Natural killer cell (primary cell): ENCODE measurements around the gene DERA. TPM values are rescaled to one million over a fixed set of nuclear protein-coding genes. Genes with fewer than 3 reads are reported as not detected.
"Not testable (repeated sequence)": the region's sequence is repeated elsewhere in the genome, so short reads cannot be mapped to it uniquely, and the experiment has no call there.

Experiments used
- ATAC-seq, 3 donors: fragments of 150-1000 bp in 2 of 3; fragments of 200-7000 bp in 1 of 3; cut with Tn5 transposase; 1 replicate in 1 of 3; 2 replicates in 2 of 3; pipeline ENCODE4 v1.10.0; 2021; ENCODE audit warnings: mild to moderate bottlenecking in 2 of 3, moderate library complexity in 2 of 3
- DNase-seq, 2 donors: peaks; one replicate each; pipeline versions ENCODE4 v3.0.0 to v3.0.0-alpha.2; 2013 to 2021; ENCODE audit warnings: mixed read lengths in 1 of 2
- H3K27ac ChIP-seq: one replicate; pipeline ENCODE4 v1.5.1; 2013; ENCODE audit warnings: mild to moderate bottlenecking, low read length
- H3K27me3 ChIP-seq: one replicate; pipeline ENCODE4 v1.6.1; 2013; ENCODE audit warnings: low read length; ENCODE audit not compliant: control insufficient read depth, insufficient read depth
- H3K36me3 ChIP-seq: one replicate; pipeline ENCODE4 v1.6.1; 2013; ENCODE audit warnings: low read length; ENCODE audit not compliant: control insufficient read depth, insufficient read depth
- H3K4me1 ChIP-seq: one replicate; pipeline ENCODE4 v1.6.1; 2013; ENCODE audit warnings: low read length; ENCODE audit not compliant: control insufficient read depth, insufficient read depth
- H3K4me3 ChIP-seq: one replicate; pipeline ENCODE4 v1.5.1; 2013; ENCODE audit warnings: low read length
- H3K9me3 ChIP-seq: one replicate; pipeline ENCODE4 v1.6.1; 2013; ENCODE audit warnings: low read length; ENCODE audit not compliant: control insufficient read depth, insufficient read depth
- H3K27ac Mint-ChIP-seq, 2 donors: one replicate each; pipeline ENCODE4 v1.8.0; 2022; ENCODE audit warnings: mild to moderate bottlenecking in 2 of 2, mixed read lengths in 2 of 2, moderate library complexity in 1 of 2
- H3K27me3 Mint-ChIP-seq, 2 donors: one replicate each; pipeline ENCODE4 v1.8.0; 2022; ENCODE audit warnings: low read depth in 2 of 2, mixed read lengths in 2 of 2
- H3K36me3 Mint-ChIP-seq: one replicate; pipeline ENCODE4 v1.8.0; 2022; ENCODE audit warnings: mixed read lengths
- H3K4me1 Mint-ChIP-seq, 2 donors: one replicate each; pipeline ENCODE4 v1.8.0; 2022; ENCODE audit warnings: mixed read lengths in 2 of 2
- H3K4me3 Mint-ChIP-seq: one replicate; pipeline ENCODE4 v1.8.0; 2022; ENCODE audit warnings: mild to moderate bottlenecking, moderate library complexity, mixed read lengths
- H3K9me3 Mint-ChIP-seq, 2 donors: one replicate each; pipeline ENCODE4 v1.8.0; 2022; ENCODE audit warnings: mixed read lengths in 2 of 2
- CTCF ChIP-seq: fragments of 200-600 bp; IDR thresholded peaks from one replicate; pipeline ENCODE4 v1.8.0; 2022; ENCODE audit warnings: antibody characterized with exemption
- WGBS: methylation state at CpG from one replicate; pipeline ENCODE4 v1.1.7; 2013; ENCODE audit warnings: missing lambda C conversion rate; ENCODE audit not compliant: insufficient coverage; 5-methylcytosine and 5-hydroxymethylcytosine counted together
- intact Hi-C: fragments of 100-400 bp; cut with micrococcal nuclease; formaldehyde crosslinking; loops from one replicate; pipeline ENCODE4 v1.14.2; 2022
- total RNA-seq, 4 donors: library from RNA; stranded (reverse); fragments of 120-200 nt in 1 of 4; gene quantifications; one replicate each; pipeline versions ENCODE4 v1.2.3 to v1.2.4, GENCODE V29; 2013 to 2022

DERA gene
- total RNA-seq, 3 donors from 2014 or later (not counting 1 experiment from before 2014, with no cell fraction given) = 15.6 to 22.1 (median 20.4) TPM

GRCh38 chr12:15910468-15910863 is 666 bp upstream of the DERA start:
- TF ChIP-seq CTCF = no peak
- Histone ChIP-seq H3K36me3 (no peaks in the 10 kb centered on the region), H3K9me3 (no peaks in the 10 kb centered on the region), H3K4me3 (no peak overlapping the region), H3K4me1 (peaks cover 3% of the 10 kb centered on the region), H3K27me3 (no peaks in the 10 kb centered on the region), H3K27ac (no peak overlapping the region)
- ATAC-seq (no peak), DNase-seq (no peak)
- H3K27me3 Mint-ChIP-seq = no peaks in the 10 kb centered on the region
- no peaks in the 10 kb centered on the region for H3K9me3 Mint-ChIP-seq
- H3K27ac Mint-ChIP-seq = peak overlapping the region; percentile 89 to 90
- intact Hi-C loops = no loop called here
- H3K4me1 Mint-ChIP-seq = peaks cover 19 to 22% of the 10 kb centered on the region in 2 donors
- 83% methylated on average over 5 of the region's 5 CpGs for WGBS
- peak overlapping the region; percentile 96 for H3K4me3 Mint-ChIP-seq
- H3K36me3 Mint-ChIP-seq = no peaks in the 10 kb centered on the region

- intact Hi-C loops = loop anchor here (1.0 kb wide), 1 partner anchor 30 kb away; the partner anchor contains the start of gene STRAP
- H3K9me3 ChIP-seq, H3K27me3 Mint-ChIP-seq, DNase-seq, H3K4me1 ChIP-seq, H3K36me3 Mint-ChIP-seq, H3K9me3 Mint-ChIP-seq, H3K36me3 ChIP-seq, H3K27me3 ChIP-seq, ATAC-seq: not testable (repeated sequence)
- Mint-ChIP-seq H3K4me1 (peaks cover 22 to 25% of the 10 kb centered on the region in 2 donors), H3K4me3 (peak overlapping the region; percentile 96), H3K27ac (peak overlapping the region; percentile 89 to 90)
- Histone ChIP-seq H3K4me3 (peak overlapping the region; percentile 75), H3K27ac (peak overlapping the region; percentile 84)
- WGBS = no CpG with 5 or more reads among the region's 5 CpGs
Observed at GRCh38 chr12:15911931-15912330, 799 bp downstream of the DERA start.

GRCh38 chr12:15914131-15914530 is 3.0 kb downstream of the DERA start:
- H3K36me3 ChIP-seq, H3K27ac ChIP-seq, ATAC-seq, DNase-seq, H3K27ac Mint-ChIP-seq, H3K27me3 ChIP-seq, H3K27me3 Mint-ChIP-seq, H3K4me1 ChIP-seq, H3K9me3 ChIP-seq, H3K36me3 Mint-ChIP-seq, H3K4me3 ChIP-seq, H3K4me3 Mint-ChIP-seq, intact Hi-C loops, H3K9me3 Mint-ChIP-seq: not testable (repeated sequence)
- H3K4me1 Mint-ChIP-seq = peaks cover 25 to 31% of the 10 kb centered on the region in 2 donors
- WGBS = 97% methylated on average over 5 of the region's 5 CpGs

GRCh38 chr12:15918066-15918465 is 6.9 kb downstream of the DERA start:
- 97% methylated on average over 6 of the region's 7 CpGs for WGBS
- Mint-ChIP-seq H3K27me3 (no peaks in the 10 kb centered on the region), H3K4me3 (no peak overlapping the region), H3K36me3 (no peaks in the 10 kb centered on the region), H3K27ac (no peak overlapping the region), H3K9me3 (no peaks in the 10 kb centered on the region), H3K4me1 (peaks cover 17 to 19% of the 10 kb centered on the region in 2 donors)
- H3K9me3 ChIP-seq = no peaks in the 10 kb centered on the region
- no peak for TF ChIP-seq CTCF
- DNase-seq (no peak), ATAC-seq (no peak)
- H3K4me3 ChIP-seq = no peak overlapping the region
- H3K4me1 ChIP-seq = no peaks in the 10 kb centered on the region
- intact Hi-C loops = no loop called here
- no peak overlapping the region for H3K27ac ChIP-seq
- no peaks in the 10 kb centered on the region for H3K27me3 ChIP-seq
- peaks cover 1% of the 10 kb centered on the region for H3K36me3 ChIP-seq
